Stimulated activated naive CD4-positive, alpha-beta T cell (primary cell): ENCODE results near the gene ECEL1.

ENCODE experiments used
- DNase-seq, 6 experiments: peaks; one replicate each; lab custom pipeline; 2025; lab: John Stamatoyannopoulos, UW

Gene ECEL1

GRCh38 chr2:232497348-232497747 is 9.7 kb upstream of the ECEL1 start:
- no peak for DNase-seq

DNA sequence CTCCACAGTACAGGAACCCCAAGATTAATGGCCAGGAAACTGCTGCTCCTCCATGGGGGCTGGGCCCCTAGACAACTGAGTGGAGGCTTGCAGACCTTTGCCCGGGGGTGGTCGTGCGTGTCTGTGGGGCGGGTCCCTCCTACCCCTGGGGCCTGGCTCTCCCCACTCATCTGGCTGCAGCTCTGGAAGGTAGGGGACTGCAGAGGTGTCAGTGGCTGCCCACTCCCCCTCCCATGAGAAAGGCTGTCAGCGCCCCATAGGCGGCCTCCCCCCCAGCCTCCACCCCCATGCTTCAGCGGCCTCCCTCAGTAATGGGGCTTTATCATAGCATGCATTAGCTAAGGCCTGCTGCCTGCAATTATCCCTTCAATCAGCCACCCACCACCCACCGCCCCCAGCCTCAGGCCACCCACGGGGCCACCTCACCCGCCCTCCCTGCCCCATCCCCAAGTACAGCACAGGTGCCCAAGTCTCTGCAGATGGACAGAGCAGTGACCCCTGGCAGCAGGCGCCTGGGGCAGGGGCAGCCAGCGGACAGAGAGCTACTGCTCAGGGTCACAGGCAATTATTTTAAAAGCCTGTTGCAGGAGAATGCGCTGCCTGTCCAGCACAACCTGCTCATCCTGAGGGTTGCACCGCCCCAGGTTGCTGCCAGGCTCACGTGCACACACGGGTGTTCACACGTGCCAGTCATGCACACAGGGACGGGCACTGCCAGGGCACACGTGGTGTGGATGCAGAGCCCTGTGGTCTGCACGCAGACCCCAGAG is 9.1 kb upstream of the ECEL1 start:
- no peak for DNase-seq

DNA sequence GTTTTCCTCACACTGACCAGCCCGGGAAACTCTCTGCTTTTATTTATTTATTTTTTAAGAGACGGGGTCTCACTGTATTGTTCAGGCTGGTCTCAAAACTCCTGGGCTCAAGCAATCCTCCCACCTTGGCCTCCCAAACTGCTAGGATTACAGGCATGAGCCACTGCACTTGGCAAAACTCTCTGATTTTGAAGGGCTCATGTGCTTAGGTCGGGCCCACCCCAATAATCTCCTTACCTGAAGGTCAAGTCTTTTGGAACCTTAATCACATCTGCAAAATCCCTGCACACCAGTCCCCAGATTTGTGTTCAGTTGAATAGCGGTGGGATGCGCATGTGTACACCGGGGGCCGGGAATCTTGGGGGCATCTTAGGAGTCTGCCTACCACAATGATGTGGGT is 7.7 kb upstream of the ECEL1 start:
- no peak for DNase-seq

DNA sequence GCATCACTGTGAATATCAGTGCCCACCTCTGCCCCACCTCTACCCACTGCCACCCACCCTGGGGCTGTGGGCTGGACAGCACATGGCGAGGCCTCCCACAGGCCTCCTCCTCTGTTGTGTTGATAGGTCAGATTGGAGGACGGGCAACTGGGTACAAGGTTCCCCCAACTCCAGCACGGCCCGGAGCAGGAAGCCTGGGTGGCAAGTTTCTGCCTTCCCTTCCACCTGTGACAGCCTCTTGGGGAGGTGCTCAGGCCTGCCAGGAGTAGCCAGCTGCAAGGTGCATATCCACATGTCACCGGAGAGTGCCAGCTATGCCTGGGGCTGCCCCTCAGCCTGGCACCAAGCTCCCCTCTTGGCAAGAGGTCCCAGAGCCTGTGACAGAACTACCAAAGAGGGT is 6.9 kb upstream of the ECEL1 start:
- no peak for DNase-seq

DNA sequence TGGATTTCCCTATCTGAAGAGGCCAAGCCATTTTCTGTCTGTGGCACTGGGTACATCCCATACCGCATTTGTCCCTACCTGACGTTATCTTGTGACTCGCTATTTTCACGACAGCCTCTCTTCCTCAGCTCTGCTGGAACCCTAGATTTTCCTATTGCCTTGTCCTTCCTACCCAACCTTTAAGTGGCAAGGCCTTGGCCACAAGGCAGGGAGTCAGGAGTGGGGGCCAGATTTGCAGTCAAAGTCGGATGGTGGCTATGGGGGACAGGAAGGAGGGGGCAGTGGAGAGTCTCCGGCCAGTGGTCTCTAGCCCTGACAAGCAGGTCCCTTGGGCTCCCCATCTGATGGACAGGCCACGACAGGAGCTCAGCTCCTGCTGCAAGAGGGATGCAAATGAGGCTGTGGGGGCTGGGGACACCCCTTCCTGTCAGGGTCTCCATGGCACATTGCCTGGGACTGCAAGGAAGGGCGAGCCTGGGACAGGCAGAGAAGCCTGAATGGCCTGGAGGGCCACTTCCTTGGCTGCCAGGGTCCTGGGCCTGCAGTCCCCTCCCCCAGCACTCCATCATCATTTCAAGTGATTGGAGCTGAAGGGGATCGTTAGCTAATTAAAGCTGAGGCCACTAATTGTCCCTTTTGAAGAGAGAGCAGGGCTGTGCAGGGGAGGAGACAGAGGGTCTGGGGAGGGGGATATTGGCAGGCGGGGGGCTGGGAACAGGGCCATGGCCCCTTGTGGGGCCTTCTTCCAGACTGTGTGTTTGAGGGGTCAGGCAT is 6.3 kb upstream of the ECEL1 start:
- no peak for DNase-seq

GRCh38 chr2:232492963-232493700 is 5.5 kb upstream of the ECEL1 start:
- no peak for DNase-seq

- DNase-seq = no peak
Observed at GRCh38 chr2:232492236-232492848, 4.7 kb upstream of the ECEL1 start.

- DNase-seq = no peak
Observed at GRCh38 chr2:232491139-232491780, 3.6 kb upstream of the ECEL1 start.

GRCh38 chr2:232490221-232491138 is 2.8 kb upstream of the ECEL1 start:
- DNase-seq = no peak

- no peak for DNase-seq
Observed at GRCh38 chr2:232489516-232490220, 2.0 kb upstream of the ECEL1 start.

GRCh38 chr2:232488721-232489300 is 1.2 kb upstream of the ECEL1 start:
- DNase-seq = no peak

GRCh38 chr2:232488097-232488711 is 570 bp upstream of the ECEL1 start:
- no peak for DNase-seq

GRCh38 chr2:232486558-232487384 is 863 bp downstream of the ECEL1 start:
- DNase-seq = no peak

DNA sequence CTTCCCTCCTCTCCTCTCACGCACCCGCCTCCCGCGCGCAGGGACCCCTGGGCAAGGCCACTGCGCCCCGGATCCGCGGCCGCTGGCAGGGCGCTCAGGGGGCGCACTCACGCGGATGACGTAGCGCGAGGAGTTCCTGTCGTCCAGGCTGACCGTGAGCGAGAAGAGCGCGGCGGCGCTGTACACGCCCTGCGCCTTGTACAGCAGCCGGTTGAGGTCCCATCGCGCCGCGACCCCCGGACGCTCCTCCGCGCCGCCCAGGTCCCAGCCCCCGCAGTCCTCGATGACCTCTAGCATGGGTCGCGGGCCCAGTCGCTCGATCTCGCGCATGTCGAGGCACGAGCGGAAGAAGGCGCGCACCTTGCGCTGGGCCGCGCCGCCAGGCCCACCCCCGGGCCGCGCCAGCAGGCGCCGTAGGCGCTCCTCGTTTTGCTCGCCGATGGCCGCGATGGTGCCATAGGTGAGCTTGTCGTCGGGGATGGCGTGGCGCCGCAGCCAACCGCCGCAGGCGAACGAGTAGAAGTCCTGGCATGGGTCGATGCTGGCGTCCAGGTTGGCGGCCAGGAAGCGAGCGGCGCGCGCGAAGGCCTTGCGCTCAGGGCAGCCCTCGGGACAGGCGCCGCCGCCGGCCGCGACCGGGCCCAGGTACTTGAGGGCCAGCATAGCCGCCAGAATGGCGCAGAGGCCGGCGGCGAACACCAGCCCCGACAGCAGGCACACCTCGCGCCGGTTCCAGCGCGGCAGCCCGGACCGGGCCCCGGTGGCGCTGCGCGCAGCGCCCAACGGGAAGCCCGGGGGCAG is 1.7 kb downstream of the ECEL1 start:
- DNase-seq = no peak

GRCh38 chr2:232485348-232485756 is 2.3 kb downstream of the ECEL1 start:
- no peak for DNase-seq

DNA sequence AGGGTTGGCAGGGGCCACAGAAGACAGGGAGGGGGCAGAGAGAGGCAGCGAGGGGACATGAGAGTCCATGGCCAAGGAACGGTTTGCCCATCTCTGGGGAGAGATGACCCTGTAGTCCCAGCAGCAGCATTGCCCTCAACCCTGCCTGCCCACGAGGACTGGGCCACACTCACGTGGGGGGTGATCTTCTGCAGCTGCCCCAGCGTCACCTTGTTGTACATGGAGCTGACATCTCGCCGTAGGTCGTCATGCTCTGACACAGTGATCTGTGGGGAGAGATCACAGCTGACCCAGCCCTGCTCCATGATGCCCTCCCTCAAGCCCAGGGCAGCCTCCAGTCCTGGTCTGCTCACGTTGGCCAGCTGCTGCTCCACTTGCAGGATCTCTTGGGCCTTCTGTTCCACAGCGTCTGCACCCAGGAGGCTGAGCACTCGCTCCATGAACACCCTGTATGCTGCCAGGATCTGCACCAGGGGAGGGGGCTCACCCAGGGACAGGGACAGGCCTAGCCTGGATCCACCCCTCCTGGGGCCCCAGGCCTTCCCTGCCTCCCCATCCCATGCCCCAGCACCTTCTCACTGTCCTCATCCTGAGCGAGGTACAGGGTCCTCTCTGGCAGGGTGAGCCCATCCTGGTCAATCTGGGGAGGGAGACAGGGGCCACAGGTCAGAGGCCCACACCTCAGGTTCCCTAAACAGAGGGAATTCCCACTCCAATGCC is 2.8 kb downstream of the ECEL1 start:
- no peak for DNase-seq
